Measurements from ENCODE around the gene HMX3. TPM values are rescaled to one million over a fixed set of nuclear protein-coding genes. Genes with fewer than 3 reads are reported as not detected.

HMX3 gene
- total RNA-seq, 4 donors from 2014 or later = 1.3 TPM; not detected in 3

- DNase-seq (ENCODE audit: low spot score) (no peak), ATAC-seq (ENCODE audit: low FRiP score) (no peak)
- no peak for TF ChIP-seq CTCF (IDR thresholded peaks at IDR 0.05)
Measured at GRCh38 chr10:123096452-123096851, 39.3 kb upstream of the HMX3 start.

GRCh38 chr10:123097039-123097438 is 38.7 kb upstream of the HMX3 start:
- ATAC-seq (ENCODE audit: low FRiP score) (no peak), DNase-seq (ENCODE audit: low spot score) (no peak)
- no peak for TF ChIP-seq CTCF (IDR thresholded peaks at IDR 0.05)

GRCh38 chr10:123100030-123100762 is 35.6 kb upstream of the HMX3 start:
- ATAC-seq (ENCODE audit: low FRiP score) (no peak), DNase-seq (ENCODE audit: low spot score) (no peak)
- no peak for TF ChIP-seq CTCF (IDR thresholded peaks at IDR 0.05)

- ATAC-seq (ENCODE audit: low FRiP score) (no peak), DNase-seq (ENCODE audit: low spot score) (no peak)
- TF ChIP-seq CTCF (IDR thresholded peaks at IDR 0.05) = no peak
Measured at GRCh38 chr10:123101872-123102271, 33.9 kb upstream of the HMX3 start.

GRCh38 chr10:123102673-123103072 is 33.1 kb upstream of the HMX3 start:
- DNase-seq (ENCODE audit: low spot score) (no peak), ATAC-seq (ENCODE audit: low FRiP score) (no peak)
- no peak for TF ChIP-seq CTCF (IDR thresholded peaks at IDR 0.05)

- ATAC-seq (ENCODE audit: low FRiP score) (no peak), DNase-seq (ENCODE audit: low spot score) (no peak)
- TF ChIP-seq CTCF (IDR thresholded peaks at IDR 0.05) = no peak
Measured at GRCh38 chr10:123103944-123104343, 31.8 kb upstream of the HMX3 start.

GRCh38 chr10:123109466-123109865 is 26.3 kb upstream of the HMX3 start:
- DNase-seq (ENCODE audit: low spot score) (no peak), ATAC-seq (ENCODE audit: low FRiP score) (no peak)
- no peak for TF ChIP-seq CTCF (IDR thresholded peaks at IDR 0.05)

All from omental fat pad (tissue), 4 donors.